IMR-90 (cell line): ENCODE measurements around the gene ITSN2. TPM values are rescaled to one million over a fixed set of nuclear protein-coding genes. Genes with fewer than 3 reads are reported as not detected.
A peak's percentile ranks its signal among the peaks of the same experiment; 100 is the strongest.

Source experiments
- ATAC-seq: fragments of 200-7000 bp; cut with Tn5 transposase; 2 replicates; pipeline ENCODE4 v1.9.1; 2020; ENCODE audit warnings: low read depth, mild to moderate bottlenecking, moderate library complexity
- BruUV-seq: library from RNA; stranded (reverse); fragments of 400-500 nt; replicated peaks from 2 replicates; lab custom pipeline; 2021; lab: Mats Ljungman, UMichigan
- CTCF ChIA-PET: fragments of 300-600 bp; formaldehyde crosslinking; extraction: SDS; loops from one replicate; lab custom pipeline; 2021; ENCODE audit warnings: antibody characterized with exemption; lab: Yijun Ruan, JAX
- POLR2A ChIA-PET: fragments of 300-600 bp; sonication (Branson Sonifier 250); formaldehyde crosslinking; loops from one replicate; lab custom pipeline; 2022; ENCODE audit warnings: antibody characterized with exemption; ENCODE audit not compliant: unreplicated experiment; lab: Charles Lee
- DNase-seq: peaks from one replicate; pipeline ENCODE4 v3.0.0; 2013
- H2AFZ ChIP-seq: replicated peaks from 2 replicates; pipeline ENCODE3; 2013; ENCODE audit warnings: low read length, mild to moderate bottlenecking; ENCODE audit not compliant: poor library complexity
- H2AK5ac ChIP-seq: 2 replicates; pipeline ENCODE4 v1.6.1; 2013; ENCODE audit warnings: low read depth, low read length, inconsistent platforms
- H2AK9ac ChIP-seq: replicated peaks from 2 replicates; pipeline ENCODE3; 2013; ENCODE audit warnings: mild to moderate bottlenecking, low read depth, low read length, moderate library complexity; ENCODE audit not compliant: poor library complexity
- H2BK120ac ChIP-seq: 2 replicates; pipeline ENCODE4 v1.6.1; 2013; ENCODE audit warnings: low read depth, low read length, inconsistent platforms
- H2BK15ac ChIP-seq: 3 replicates; pipeline ENCODE4 v1.6.1; 2013; ENCODE audit warnings: low read depth, low read length, inconsistent platforms
- H2BK20ac ChIP-seq: 2 replicates; pipeline ENCODE4 v1.6.1; 2013; ENCODE audit warnings: low read depth, mild to moderate bottlenecking, inconsistent platforms, low read length, moderate library complexity
- H2BK5ac ChIP-seq: 2 replicates; pipeline ENCODE4 v1.6.1; 2013; ENCODE audit warnings: mild to moderate bottlenecking, low read depth, low read length, inconsistent platforms; ENCODE audit not compliant: poor library complexity, severe bottlenecking
- H3K14ac ChIP-seq: replicated peaks from 2 replicates; pipeline ENCODE4 v1.6.1; 2013; ENCODE audit warnings: low read depth, low read length, inconsistent platforms
- H3K18ac ChIP-seq: 2 replicates; pipeline ENCODE4 v1.6.1; 2013; ENCODE audit warnings: low read depth, low read length, control low read depth
- H3K23ac ChIP-seq: 2 replicates; pipeline ENCODE4 v1.6.1; 2013; ENCODE audit warnings: low read depth, low read length, inconsistent platforms
- H3K27ac ChIP-seq: 2 replicates; pipeline ENCODE4 v1.5.1; 2013; ENCODE audit warnings: mild to moderate bottlenecking, control low read depth, low read length; ENCODE audit not compliant: insufficient read depth
- H3K27me3 ChIP-seq: 2 replicates; pipeline ENCODE4 v1.6.1; 2013; ENCODE audit warnings: low read length; ENCODE audit not compliant: control insufficient read depth, insufficient read depth
- H3K36me3 ChIP-seq: 2 replicates; pipeline ENCODE4 v1.6.1; 2013; ENCODE audit warnings: low read length, mixed read lengths; ENCODE audit not compliant: control insufficient read depth, insufficient read depth
- H3K4ac ChIP-seq: 2 replicates; pipeline ENCODE4 v1.6.1; 2013; ENCODE audit warnings: low read depth, low read length, inconsistent platforms
- H3K4me1 ChIP-seq: 2 replicates; pipeline ENCODE4 v1.6.1; 2013; ENCODE audit warnings: low read length, mixed read lengths; ENCODE audit not compliant: control insufficient read depth, insufficient read depth
- H3K4me2 ChIP-seq: 2 replicates; pipeline ENCODE4 v1.6.1; 2013; ENCODE audit warnings: low read depth, mild to moderate bottlenecking, control low read depth, low read length, moderate library complexity
- H3K4me3 ChIP-seq: 2 replicates; pipeline ENCODE4 v1.5.1; 2013; ENCODE audit warnings: low read depth, mild to moderate bottlenecking, control low read depth, low read length, moderate library complexity; ENCODE audit not compliant: insufficient read depth
- H3K56ac ChIP-seq: 2 replicates; pipeline ENCODE4 v1.6.1; 2013; ENCODE audit warnings: low read length, inconsistent platforms; ENCODE audit not compliant: insufficient read depth; ENCODE audit errors: extremely low read depth
- H3K79me1 ChIP-seq, 2 experiments: 2 replicates each; pipeline ENCODE4 v1.6.1; 2013; ENCODE audit warnings: low read length in 2 of 2, inconsistent platforms in 1 of 2, low read depth in 1 of 2
- H3K9ac ChIP-seq: 2 replicates; pipeline ENCODE4 v1.6.1; 2013; ENCODE audit warnings: low read depth, low read length, control low read depth
- H3K9me1 ChIP-seq: 2 replicates; pipeline ENCODE4 v1.6.1; 2013; ENCODE audit warnings: low read length, inconsistent platforms; ENCODE audit not compliant: insufficient read depth
- H3K9me3 ChIP-seq: 2 replicates; pipeline ENCODE4 v1.6.1; 2013; ENCODE audit warnings: low read length; ENCODE audit not compliant: control insufficient read depth, insufficient read depth
- H4K20me1 ChIP-seq: 2 replicates; pipeline ENCODE4 v1.6.1; 2013; ENCODE audit warnings: low read length, inconsistent platforms; ENCODE audit not compliant: insufficient read depth
- H4K5ac ChIP-seq: 2 replicates; pipeline ENCODE4 v1.6.1; 2013; ENCODE audit warnings: mild to moderate bottlenecking, low read depth, low read length, control low read depth
- H4K8ac ChIP-seq, 2 experiments: 2 replicates each; pipeline ENCODE4 v1.6.1; 2013; ENCODE audit warnings: low read depth in 2 of 2, low read length in 2 of 2, control low read depth in 1 of 2, inconsistent platforms in 1 of 2
- H4K91ac ChIP-seq: 2 replicates; pipeline ENCODE4 v1.6.1; 2013; ENCODE audit warnings: low read depth, low read length, inconsistent platforms; ENCODE audit not compliant: insufficient read depth
- CEBPB ChIP-seq: IDR thresholded peaks from 2 replicates; pipeline ENCODE4 v1.6.1; 2012; ENCODE audit warnings: low read depth, low read length, improper control_type of control experiment
- CHD1 ChIP-seq: IDR thresholded peaks from 2 replicates; pipeline ENCODE4 v1.6.1; 2012; ENCODE audit warnings: low read depth, low read length, improper control_type of control experiment
- CTCF ChIP-seq: conservative IDR thresholded peaks from 2 replicates; pipeline ENCODE4 v1.5.1; 2012; ENCODE audit warnings: mild to moderate bottlenecking, low read depth, low read length, improper control_type of control experiment
- ELK1 ChIP-seq: fragments of 150-350 bp; IDR thresholded peaks from 2 replicates; pipeline ENCODE4 v1.6.1; 2016; ENCODE audit warnings: low read depth, mild to moderate bottlenecking, low read length, moderate library complexity, borderline replicate concordance
- FOS ChIP-seq: fragments of 150-350 bp; IDR thresholded peaks from 2 replicates; pipeline ENCODE4 v1.6.1; 2016; ENCODE audit warnings: low read depth, low read length
- MAFK ChIP-seq: IDR thresholded peaks from 2 replicates; pipeline ENCODE4 v1.6.1; 2012; ENCODE audit warnings: low read depth, low read length, improper control_type of control experiment
- MAZ ChIP-seq: IDR thresholded peaks from 2 replicates; pipeline ENCODE4 v1.6.1; 2012; ENCODE audit warnings: low read depth, mild to moderate bottlenecking, low read length, improper control_type of control experiment, moderate library complexity, borderline replicate concordance
- MXI1 ChIP-seq: IDR thresholded peaks from 2 replicates; pipeline ENCODE4 v1.6.1; 2012; ENCODE audit warnings: low read depth, mild to moderate bottlenecking, low read length, moderate library complexity, borderline replicate concordance
- NFE2L2 ChIP-seq: fragments of 150-350 bp; IDR thresholded peaks from 2 replicates; pipeline ENCODE4 v1.6.1; 2016; ENCODE audit warnings: low read depth, mild to moderate bottlenecking, low read length
- POLR2A ChIP-seq: IDR thresholded peaks from 2 replicates; pipeline ENCODE4 v1.6.1; 2012; ENCODE audit warnings: mild to moderate bottlenecking, low read depth, low read length
- RAD21 ChIP-seq: IDR thresholded peaks from 2 replicates; pipeline ENCODE4 v1.6.1; 2012; ENCODE audit warnings: low read length, improper control_type of control experiment
- RCOR1 ChIP-seq: IDR thresholded peaks from 2 replicates; pipeline ENCODE4 v1.6.1; 2012; ENCODE audit warnings: mild to moderate bottlenecking, low read length, improper control_type of control experiment; ENCODE audit not compliant: insufficient replicate concordance
- SMC3 ChIP-seq: fragments of 150-350 bp; IDR thresholded peaks from 2 replicates; pipeline ENCODE4 v1.6.1; 2016; ENCODE audit warnings: low read depth, mild to moderate bottlenecking, antibody characterized with exemption, low read length, moderate library complexity
- USF2 ChIP-seq: fragments of 150-350 bp; IDR thresholded peaks from 2 replicates; pipeline ENCODE4 v1.6.1; 2017; ENCODE audit warnings: mild to moderate bottlenecking, antibody characterized with exemption, low read length, low read depth
- WGBS, 2 experiments: methylation state at CpG; one replicate each; pipeline versions ENCODE4 v1.1.5 to v1.1.7; 2013; ENCODE audit warnings: missing lambda C conversion rate in 2 of 2; ENCODE audit not compliant: insufficient read length in 1 of 2; ENCODE audit errors: extremely low coverage in 2 of 2; 5-methylcytosine and 5-hydroxymethylcytosine counted together
- dilution Hi-C: fragments of 300-500 bp; cut with HindIII; formaldehyde crosslinking; loops from one replicate; pipeline ENCODE4 v1.14.3; 2018; ENCODE audit warnings: low sequenced_read_pairs; ENCODE audit not compliant: unreplicated experiment
- in situ Hi-C: fragments of 300-500 bp; cut with MboI; formaldehyde crosslinking; loops from 3 replicates; pipeline ENCODE4 v1.14.3; 2019; ENCODE audit warnings: low sequenced_read_pairs, inconsistent platforms, mixed read lengths
- intact Hi-C: fragments of 100-400 bp; cut with micrococcal nuclease; formaldehyde crosslinking; loops from 2 replicates; pipeline ENCODE4 v1.10.0; 2022
- polyA plus RNA-seq, 3 experiments: library from polyadenylated mRNA; depleted of rRNA; stranded (reverse); fragments of >200 nt; gene quantifications; 2 replicates each; pipeline ENCODE4 v1.2.3, GENCODE V29; 2012; ENCODE audit warnings: low replicate concordance in 1 of 3
- total RNA-seq: library from RNA; depleted of rRNA; stranded (reverse); fragments of >200 nt; gene quantifications from 2 replicates; pipeline ENCODE4 v1.2.3, GENCODE V29; 2012

The ITSN2 gene
- total and polyA plus RNA-seq, 2 of the 4 experiments (the other 2 are of a cell fraction), result 10.7 to 17.2 TPM

GRCh38 chr2:24174851-24175277 lies 185.5 kb downstream of the ITSN2 start, which contains the start of gene FAM228A:
Gene FAM228A (plus strand): TSS chr2:24175053. CDS start chr2:24175481, 428 bp downstream.
- 60% methylated on average over 7 of the region's 46 CpGs; no CpG with 5 or more reads in 1 of the 2 experiments for WGBS, 2 experiments
- no peak within 1 kb of the TSS for H2AK5ac ChIP-seq
- H3K4me1 ChIP-seq, result peaks cover 3% of the 10 kb centered on the region; the same call in 1 of the 2 replicates
- no peak within 1 kb of the TSS for H2BK5ac ChIP-seq
- no peak within 1 kb of the TSS for H3K27ac ChIP-seq
- H3K9me1 ChIP-seq, result no peaks in the 10 kb centered on the region
- H3K23ac ChIP-seq, result no peak within 1 kb of the TSS
- H4K91ac ChIP-seq, result no peak within 1 kb of the TSS
- dilution Hi-C loops, result no loop called here
- no peak within 1 kb of the TSS for H2AK9ac ChIP-seq
- H3K9ac ChIP-seq, result no peak within 1 kb of the TSS
- no peak for DNase-seq
- in situ Hi-C loops, result no loop called here
- no peak within 1 kb of the TSS for H3K18ac ChIP-seq
- H2BK15ac ChIP-seq, result no peak within 1 kb of the TSS
- ChIA-PET CTCF (no interaction called here), POLR2A (no interaction called here)
- TF ChIP-seq POLR2A, result no peak
- no peak for TF ChIP-seq MAFK
- no peak for TF ChIP-seq CTCF
- no peak for TF ChIP-seq CEBPB
- TF ChIP-seq FOS, result no peak
- TF ChIP-seq RCOR1, result no peak
- no peak for TF ChIP-seq SMC3
- TF ChIP-seq RAD21, result no peak
- no peak for TF ChIP-seq USF2
- TF ChIP-seq CHD1, result no peak
- TF ChIP-seq MXI1, result no peak
- TF ChIP-seq MAZ, result no peak
- TF ChIP-seq ELK1, result no peak
- no peak for TF ChIP-seq NFE2L2
- H3K4me3 ChIP-seq, result no peak within 1 kb of the TSS; the same call in 1 of the 2 replicates
- BruUV-seq, result no TSS peak
- peak within 1 kb of the TSS; percentile 66 for H2AFZ ChIP-seq
- no peak within 1 kb of the TSS for H3K56ac ChIP-seq
- intact Hi-C loops, result no loop called here
- H3K4me2 ChIP-seq, result peak within 1 kb of the TSS; percentile 27; the same call in 1 of the 2 replicates
- no peaks in the 10 kb centered on the region for H3K79me1 ChIP-seq
- H4K8ac ChIP-seq, result no peak within 1 kb of the TSS
- no peaks in the 10 kb centered on the region for H4K20me1 ChIP-seq
- ATAC-seq, result no peak
- H3K36me3 ChIP-seq, result no peaks in the 10 kb centered on the region
- H3K4ac ChIP-seq, result no peak within 1 kb of the TSS
- no peak within 1 kb of the TSS for H2BK20ac ChIP-seq
- no peak within 1 kb of the TSS for H3K14ac ChIP-seq
- peaks cover 7% of the 10 kb centered on the region; the same call in 1 of the 2 replicates for H3K27me3 ChIP-seq
- no peak within 1 kb of the TSS for H2BK120ac ChIP-seq
- no peaks in the 10 kb centered on the region for H3K9me3 ChIP-seq
- H4K5ac ChIP-seq, result no peak within 1 kb of the TSS
